HG03103 (cell line): ENCODE results near the gene POC1B.

Source experiments
- ATAC-seq: cut with Tn5 transposase; IDR thresholded peaks from one replicate; pipeline ENCODE4 v1.9.1; 2021; ENCODE audit warnings: low read depth; ENCODE audit not compliant: unreplicated experiment

POC1B gene

DNA sequence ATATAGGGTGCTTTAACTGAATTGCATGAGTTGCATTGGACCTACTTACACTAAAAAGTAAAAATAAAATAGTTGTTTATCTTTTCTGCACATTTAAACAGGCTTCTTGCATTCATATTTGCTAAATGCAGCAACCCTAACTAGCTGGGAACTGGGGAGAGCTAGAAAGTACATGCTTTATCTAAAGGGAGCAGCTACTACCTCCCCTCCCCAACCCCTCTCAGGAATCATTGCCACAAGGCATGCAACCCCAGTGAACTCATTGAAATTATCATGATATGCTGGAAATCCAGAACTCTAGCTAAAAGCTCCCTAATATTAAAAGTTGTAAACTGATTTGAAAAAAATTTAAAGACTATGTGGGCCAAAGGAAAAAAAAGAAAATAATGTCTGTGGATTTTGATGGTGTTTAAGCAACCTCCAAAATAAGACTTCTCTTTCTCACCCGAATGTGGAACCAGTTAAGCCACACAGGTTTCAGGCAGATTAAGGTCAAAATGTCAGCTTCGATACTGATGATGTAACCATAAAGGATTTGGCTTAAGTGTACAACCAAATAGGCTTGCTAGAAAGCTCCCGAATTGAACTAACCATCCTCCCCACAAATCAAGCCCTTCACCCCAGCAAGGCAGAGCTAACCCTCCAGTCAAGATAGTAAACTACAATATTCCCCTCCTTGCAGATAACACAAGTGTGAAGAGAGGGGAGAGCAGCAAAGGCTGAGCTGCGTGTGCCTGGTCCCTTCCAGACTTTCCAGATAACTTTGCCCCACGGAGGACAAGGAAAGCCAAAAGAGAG lies 13.8 kb upstream of the POC1B start:
- no peak for ATAC-seq

DNA sequence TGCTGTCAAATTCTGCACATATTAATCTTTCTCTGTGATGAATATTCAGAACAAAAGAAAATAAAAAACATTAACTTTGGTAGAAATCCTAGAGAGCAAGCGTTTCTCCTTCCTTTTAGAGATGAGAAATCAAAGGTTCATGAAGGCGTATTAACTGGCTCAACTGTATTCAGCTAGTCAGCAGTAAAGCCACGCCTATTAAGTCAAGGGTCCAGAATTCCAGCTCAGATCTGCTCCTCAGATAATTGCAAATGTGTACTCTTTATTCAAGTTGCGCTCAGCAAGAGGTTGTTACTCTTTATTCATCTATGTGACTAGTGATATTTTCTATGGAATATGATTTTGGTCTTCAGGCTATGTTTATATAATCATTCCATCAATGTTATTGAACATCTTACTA lies 13.1 kb upstream of the POC1B start:
- no peak for ATAC-seq

DNA sequence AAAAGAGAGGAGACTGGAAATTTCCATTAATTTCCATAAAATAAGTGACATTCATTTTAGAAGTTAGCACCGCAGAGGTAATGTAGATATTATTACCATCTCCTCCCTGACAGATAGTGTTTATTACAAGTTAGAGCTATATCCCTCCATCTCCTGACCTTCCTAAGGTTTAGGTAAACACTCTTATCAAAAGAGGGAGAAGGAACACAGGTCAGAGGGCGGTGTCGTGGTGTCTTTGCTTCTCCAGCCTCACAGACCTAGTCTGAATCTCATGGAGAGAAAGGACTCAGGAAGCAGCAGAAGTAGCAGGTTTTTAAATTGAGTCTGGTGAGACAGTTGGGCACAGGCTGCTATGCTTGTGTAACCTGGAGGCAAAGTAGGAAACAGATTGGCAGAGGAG lies 11.5 kb upstream of the POC1B start:
- no peak for ATAC-seq

- ATAC-seq, result no peak
Measured at GRCh38 chr12:89529738-89530137, 3.9 kb upstream of the POC1B start.

DNA sequence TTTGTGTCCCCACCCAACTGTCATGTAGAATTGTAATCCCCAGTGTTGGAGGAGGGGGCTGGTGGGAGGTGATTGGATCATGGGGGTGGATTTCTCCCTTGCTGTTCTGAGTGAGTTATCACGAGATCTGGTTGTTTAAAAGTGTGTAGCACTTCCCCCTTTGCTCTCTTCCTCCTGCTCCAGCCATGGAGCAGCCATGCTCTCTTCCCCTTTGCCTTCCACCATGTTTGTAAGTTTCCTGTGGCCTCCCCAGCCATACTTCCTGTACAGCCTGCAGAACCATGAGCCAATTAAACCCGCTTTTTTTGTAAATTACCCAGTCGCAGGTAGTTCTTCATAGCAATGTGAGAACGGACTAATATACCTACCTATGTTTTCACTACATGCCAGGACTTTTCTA lies 2.6 kb upstream of the POC1B start:
- no peak for ATAC-seq

DNA sequence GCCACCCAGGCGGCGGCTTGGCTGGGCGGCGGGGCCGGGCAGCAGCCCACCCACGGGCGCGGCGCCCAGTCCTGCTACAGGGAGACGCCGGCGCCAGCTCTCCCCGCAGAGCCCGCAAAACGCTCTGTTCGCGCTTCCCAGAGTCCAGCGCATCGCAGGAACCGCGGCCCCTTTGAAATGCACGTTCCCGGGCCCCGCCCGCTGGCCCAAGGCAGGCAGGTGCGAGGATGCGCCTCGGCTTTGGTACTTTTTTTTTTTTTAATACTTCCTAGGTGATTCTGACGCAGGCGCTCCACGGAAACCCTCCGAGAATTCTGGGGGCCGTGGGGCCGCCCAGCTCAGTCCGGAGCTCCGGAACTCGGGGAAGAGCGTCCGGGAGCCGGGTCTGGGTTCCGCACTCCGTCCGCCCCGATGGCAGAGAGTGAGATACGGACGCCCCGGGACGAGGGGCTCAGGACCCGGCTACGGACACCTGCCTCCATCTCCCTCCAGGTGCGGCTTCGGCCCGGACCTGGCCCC lies 483 bp downstream of the POC1B start:
- peak; percentile 14 for ATAC-seq

- ATAC-seq, result peak; percentile 68
Measured at GRCh38 chr12:89524541-89525304, 1.1 kb downstream of the POC1B start, which contains the start of gene GALNT4. TSS of gene GALNT4 (minus strand) at chr12:89524796. CDS start at chr12:89524549, 247 bp downstream.

DNA sequence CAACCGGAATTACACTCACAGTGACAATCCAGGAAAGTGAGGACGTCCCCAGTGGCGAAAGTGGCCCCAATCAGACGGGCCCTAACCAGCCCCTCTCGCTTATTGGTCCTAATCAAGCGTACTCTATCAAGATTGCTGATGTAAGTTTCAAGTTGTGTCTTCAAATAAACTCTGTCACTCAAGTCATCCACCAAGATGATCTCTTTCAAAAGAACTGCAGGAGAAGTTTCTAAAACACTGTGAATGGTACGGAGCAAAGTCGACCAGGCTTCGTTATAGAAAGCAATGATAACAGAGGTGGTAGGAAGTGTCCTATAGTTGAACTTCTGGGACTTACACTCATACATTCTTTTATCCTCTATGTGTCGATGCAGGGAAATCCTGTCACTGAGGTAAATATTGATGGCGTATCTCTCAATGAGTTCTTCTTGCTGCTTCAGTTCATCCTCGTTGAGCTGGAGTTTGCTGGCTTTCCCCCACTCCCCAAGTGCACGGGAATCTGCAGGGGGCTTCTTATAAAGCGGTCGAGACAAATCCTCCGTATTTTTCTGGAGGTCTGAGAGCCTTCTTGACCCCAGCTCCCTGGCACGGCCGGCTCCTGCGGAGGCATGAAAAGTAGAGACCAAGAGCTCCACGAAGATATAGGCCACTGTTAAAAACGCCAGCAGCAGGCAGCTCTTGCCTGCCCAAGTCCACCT lies 1.9 kb downstream of the POC1B start:
- ATAC-seq, result no peak

DNA sequence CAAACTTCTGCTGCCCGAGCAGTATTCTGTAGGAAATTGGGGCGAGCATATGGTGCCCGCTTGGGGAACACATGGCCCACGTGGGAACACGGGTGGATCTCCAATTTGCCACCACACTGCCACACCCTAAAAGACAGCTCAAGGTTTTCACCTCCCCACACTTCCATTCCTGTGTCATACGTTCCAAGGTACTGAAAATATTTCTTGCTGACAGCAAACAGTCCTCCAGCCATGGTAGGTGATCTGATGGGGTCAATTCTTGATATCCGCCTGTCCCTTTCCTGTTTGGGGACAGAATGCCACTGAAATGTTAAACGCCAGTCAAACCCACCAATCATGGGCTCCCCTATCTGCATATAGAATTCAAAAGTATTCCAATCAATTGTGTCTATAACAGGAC lies 2.5 kb downstream of the POC1B start:
- ATAC-seq, result no peak

DNA sequence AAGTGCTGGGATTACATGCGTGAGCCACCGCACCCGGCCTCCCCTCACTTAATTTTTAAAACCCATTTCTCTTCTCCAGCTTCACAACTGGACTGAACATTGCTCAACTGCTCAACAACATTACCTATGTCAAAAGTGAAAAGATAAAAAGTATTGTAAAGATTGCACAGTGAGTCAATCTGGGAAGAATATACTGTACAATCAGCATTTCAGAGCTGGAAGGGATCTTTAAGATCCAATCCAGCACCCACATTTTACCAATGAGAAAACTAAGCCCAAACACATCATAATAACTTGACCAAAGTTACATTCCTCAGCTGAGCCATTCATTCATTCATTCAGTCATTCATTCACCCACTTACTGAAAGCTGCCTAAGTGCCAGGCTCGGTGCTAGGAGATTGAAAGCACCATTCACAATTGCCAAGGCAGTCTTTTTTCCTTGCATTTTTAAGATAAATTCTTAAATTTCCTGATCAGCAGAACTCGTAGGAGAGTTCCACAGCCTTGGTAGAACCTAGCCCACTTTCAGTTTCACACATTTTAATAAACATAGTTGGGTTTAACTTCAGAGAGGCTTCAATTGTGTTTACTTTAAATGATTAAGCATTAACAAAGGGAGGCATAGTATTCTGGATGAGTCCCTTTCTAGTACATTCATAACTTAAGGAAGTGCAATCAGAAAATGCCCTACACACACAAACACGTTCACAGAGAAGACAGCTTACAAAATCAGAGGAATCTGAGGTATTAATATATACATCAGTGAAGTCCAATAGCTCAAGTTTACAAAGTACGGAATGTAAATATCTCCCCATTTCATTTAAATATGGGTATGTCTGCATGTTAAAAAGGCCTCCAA lies 4.3 kb downstream of the POC1B start:
- ATAC-seq, result no peak

DNA sequence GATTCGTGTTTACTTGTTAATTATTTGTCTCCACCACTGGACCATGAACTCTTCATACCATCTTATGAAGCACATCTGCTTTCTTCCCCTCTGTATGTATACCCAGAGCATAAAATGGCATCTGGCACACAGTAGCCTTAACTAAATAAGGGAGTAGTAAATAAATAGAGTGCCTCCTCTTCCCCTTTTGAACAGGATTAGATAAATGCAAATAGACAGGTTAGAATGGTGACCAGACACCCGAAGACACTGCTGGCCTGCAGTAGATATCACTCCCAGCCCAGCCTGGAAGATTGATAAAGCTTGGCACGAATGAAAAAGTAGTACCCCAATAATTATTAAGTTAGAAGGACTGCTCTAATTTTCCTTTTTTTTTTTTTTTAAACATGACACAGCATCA lies 8.1 kb downstream of the POC1B start:
- ATAC-seq, result no peak

DNA sequence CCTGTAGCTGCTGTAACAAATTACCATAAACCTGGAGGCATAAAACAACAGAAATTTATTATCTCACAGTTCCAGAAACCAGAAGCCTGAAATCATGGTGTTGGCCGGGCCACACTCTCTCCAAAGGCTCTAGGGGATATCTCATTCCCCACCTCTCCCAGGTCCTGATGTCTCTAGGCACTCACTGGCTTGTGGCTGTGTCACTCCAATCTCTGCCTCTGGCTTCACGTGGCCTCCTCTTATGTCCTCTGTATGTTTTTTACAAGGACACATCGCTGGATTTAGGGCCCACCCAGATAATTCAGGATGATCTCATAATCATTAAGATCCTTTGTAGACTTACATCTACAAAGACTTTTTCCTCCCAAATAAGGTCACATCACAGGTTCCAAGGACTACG lies 9.2 kb downstream of the POC1B start:
- ATAC-seq, result no peak

- peak; percentile 75 for ATAC-seq
Measured at GRCh38 chr12:89514751-89515150, 11.1 kb downstream of the POC1B start.

- ATAC-seq, result no peak
Measured at GRCh38 chr12:89513544-89513943, 12.3 kb downstream of the POC1B start.

DNA sequence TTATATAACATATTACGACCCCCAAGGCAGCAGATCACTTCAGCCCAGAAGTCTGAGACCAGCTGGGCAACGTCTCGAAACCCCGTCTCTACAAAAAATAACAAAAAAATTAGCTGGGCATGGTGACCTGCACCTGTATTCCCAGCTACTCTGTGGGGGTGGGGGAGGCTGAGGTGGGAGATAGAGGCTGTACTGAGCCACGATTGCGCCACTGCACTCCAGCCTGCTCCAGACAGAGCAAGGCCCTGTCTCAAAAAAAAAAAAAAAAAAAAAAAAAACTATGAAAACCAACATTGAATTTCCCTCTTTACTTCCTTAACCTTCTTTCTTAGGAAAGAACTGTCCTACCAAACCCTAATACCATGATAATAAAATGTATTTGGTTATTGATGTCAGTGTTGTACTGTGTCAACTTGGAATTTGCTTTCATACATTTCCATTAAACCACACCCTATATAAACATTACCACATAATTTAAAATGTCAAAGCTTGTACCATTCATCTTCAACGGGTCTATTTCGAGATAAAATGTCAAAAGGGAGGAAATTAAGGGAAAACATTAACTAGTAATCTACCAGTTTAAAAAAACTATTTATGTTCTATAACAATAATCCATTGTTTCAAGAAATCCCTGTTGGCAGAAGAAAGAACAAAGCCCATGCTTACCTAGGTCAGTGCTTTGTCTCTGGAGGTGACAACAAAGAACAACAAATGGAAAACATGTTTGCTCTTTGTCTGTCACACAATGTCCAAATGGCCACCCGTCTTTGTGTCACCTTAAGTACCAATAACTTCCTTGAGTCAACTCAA lies 18.6 kb downstream of the POC1B start:
- ATAC-seq, result no peak

- no peak for ATAC-seq
Measured at GRCh38 chr12:89506050-89506449, 19.8 kb downstream of the POC1B start.

- ATAC-seq, result no peak
Measured at GRCh38 chr12:89504560-89505346, 21.1 kb downstream of the POC1B start.

- no peak for ATAC-seq
Measured at GRCh38 chr12:89501793-89502192, 24.1 kb downstream of the POC1B start.

- ATAC-seq, result no peak
Measured at GRCh38 chr12:89499857-89500256, 26.0 kb downstream of the POC1B start.
